WTC11 (cell line): ENCODE data around the gene ELOB.

ENCODE experiments used
- CREB1 ChIP-seq: sonication (generic); formaldehyde crosslinking; IDR thresholded peaks from 2 replicates; pipeline ENCODE4 v1.8.0; 2023; ENCODE audit warnings: mild to moderate bottlenecking, missing genetic modification reagents
- PRRX2 ChIP-seq: fragments of 250-450 bp; sonication (Bioruptor Pico); IDR thresholded peaks from 2 replicates; pipeline ENCODE4 v1.8.0; 2021; ENCODE audit warnings: mild to moderate bottlenecking
- SP1 ChIP-seq: sonication (generic); formaldehyde crosslinking; conservative IDR thresholded peaks from 2 replicates; pipeline ENCODE4 v1.8.1; 2022; ENCODE audit warnings: missing genetic modification reagents
- TCF7 ChIP-seq: sonication (generic); formaldehyde crosslinking; IDR thresholded peaks from 2 replicates; pipeline ENCODE4 v1.8.0; 2022; ENCODE audit warnings: mild to moderate bottlenecking, low read depth, missing genetic modification reagents, moderate library complexity
- TF ChIP-seq, protein P1 (sequence below): fragments of 200-600 bp; IDR thresholded peaks from 2 replicates; pipeline ENCODE4 v1.8.0; 2022; ENCODE audit warnings: antibody characterized with exemption
- TF ChIP-seq, protein P2 (sequence below): sonication (generic); formaldehyde crosslinking; IDR thresholded peaks from 2 replicates; pipeline ENCODE4 v1.8.1; 2022; ENCODE audit warnings: missing genetic modification reagents, borderline replicate concordance
- TF ChIP-seq, protein P3 (sequence below): sonication (generic); formaldehyde crosslinking; IDR thresholded peaks from 2 replicates; pipeline ENCODE4 v1.8.0; 2023; ENCODE audit warnings: mild to moderate bottlenecking, missing genetic modification reagents
- TF ChIP-seq, protein P4 (sequence below): sonication (generic); formaldehyde crosslinking; conservative IDR thresholded peaks from 2 replicates; pipeline ENCODE4 v1.8.1; 2022; ENCODE audit warnings: mild to moderate bottlenecking, missing genetic modification reagents
- TF ChIP-seq, protein P5 (sequence below): sonication (generic); formaldehyde crosslinking; IDR thresholded peaks from 2 replicates; pipeline ENCODE4 v1.8.0; 2022; ENCODE audit warnings: mild to moderate bottlenecking, missing genetic modification reagents
- TF ChIP-seq, protein P6 (sequence below): sonication (generic); formaldehyde crosslinking; IDR thresholded peaks from 2 replicates; pipeline ENCODE4 v1.8.1; 2023; ENCODE audit warnings: mild to moderate bottlenecking, moderate library complexity, missing genetic modification reagents

DNA sequence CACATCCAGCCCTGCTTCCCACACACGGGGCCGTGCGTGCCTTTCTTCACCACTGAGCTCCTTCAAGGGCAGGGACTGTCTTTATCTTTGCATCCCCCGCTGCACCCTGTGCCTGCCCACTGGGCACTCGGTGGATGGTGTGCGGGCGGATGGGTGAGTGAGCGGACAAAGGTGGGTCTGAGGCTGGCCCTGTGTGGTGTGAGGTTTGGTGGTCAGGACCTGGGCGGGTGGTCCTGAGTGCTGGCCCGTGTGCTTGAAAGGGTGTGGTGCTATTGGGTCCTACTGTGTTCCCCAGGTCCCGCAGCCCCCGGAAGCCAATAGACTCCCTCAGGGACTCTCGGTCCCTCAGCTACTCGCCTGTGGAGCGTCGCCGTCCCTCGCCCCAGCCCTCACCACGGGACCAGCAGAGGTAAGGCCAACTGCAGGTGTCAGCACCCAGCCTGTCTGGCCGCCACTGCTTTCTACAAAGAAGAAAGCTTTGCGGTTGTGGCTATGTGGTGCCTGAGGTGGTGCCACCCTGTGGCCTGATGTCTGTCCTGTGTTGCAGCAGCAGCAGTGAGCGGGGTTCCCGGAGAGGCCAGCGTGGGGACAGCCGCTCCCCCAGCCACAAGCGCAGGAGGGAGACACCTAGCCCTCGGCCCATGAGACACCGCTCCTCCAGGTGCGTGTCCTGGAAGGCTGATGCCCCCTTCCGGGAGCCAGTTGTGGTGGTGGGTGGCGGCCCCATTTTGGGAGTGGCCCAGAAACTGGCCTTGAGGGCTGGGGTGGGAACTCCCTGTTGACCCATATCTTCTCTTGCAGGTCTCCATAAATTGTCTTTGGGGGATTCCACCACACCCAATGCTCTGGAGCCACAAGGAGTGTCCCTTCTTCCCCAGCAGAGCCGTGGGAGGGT is 6.8 kb downstream of the ELOB start:
- TF ChIP-seq, protein P1, sequence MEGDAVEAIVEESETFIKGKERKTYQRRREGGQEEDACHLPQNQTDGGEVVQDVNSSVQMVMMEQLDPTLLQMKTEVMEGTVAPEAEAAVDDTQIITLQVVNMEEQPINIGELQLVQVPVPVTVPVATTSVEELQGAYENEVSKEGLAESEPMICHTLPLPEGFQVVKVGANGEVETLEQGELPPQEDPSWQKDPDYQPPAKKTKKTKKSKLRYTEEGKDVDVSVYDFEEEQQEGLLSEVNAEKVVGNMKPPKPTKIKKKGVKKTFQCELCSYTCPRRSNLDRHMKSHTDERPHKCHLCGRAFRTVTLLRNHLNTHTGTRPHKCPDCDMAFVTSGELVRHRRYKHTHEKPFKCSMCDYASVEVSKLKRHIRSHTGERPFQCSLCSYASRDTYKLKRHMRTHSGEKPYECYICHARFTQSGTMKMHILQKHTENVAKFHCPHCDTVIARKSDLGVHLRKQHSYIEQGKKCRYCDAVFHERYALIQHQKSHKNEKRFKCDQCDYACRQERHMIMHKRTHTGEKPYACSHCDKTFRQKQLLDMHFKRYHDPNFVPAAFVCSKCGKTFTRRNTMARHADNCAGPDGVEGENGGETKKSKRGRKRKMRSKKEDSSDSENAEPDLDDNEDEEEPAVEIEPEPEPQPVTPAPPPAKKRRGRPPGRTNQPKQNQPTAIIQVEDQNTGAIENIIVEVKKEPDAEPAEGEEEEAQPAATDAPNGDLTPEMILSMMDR, result no peak
- TF ChIP-seq, protein P2, sequence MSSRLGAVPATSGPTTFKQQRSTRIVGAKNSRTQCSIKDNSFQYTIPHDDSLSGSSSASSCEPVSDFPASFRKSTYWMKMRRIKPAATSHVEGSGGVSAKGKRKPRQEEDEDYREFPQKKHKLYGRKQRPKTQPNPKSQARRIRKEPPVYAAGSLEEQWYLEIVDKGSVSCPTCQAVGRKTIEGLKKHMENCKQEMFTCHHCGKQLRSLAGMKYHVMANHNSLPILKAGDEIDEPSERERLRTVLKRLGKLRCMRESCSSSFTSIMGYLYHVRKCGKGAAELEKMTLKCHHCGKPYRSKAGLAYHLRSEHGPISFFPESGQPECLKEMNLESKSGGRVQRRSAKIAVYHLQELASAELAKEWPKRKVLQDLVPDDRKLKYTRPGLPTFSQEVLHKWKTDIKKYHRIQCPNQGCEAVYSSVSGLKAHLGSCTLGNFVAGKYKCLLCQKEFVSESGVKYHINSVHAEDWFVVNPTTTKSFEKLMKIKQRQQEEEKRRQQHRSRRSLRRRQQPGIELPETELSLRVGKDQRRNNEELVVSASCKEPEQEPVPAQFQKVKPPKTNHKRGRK, result no peak
- no peak for TF ChIP-seq CREB1 (CRISPR knock-in tag)
- TF ChIP-seq, protein P3, sequence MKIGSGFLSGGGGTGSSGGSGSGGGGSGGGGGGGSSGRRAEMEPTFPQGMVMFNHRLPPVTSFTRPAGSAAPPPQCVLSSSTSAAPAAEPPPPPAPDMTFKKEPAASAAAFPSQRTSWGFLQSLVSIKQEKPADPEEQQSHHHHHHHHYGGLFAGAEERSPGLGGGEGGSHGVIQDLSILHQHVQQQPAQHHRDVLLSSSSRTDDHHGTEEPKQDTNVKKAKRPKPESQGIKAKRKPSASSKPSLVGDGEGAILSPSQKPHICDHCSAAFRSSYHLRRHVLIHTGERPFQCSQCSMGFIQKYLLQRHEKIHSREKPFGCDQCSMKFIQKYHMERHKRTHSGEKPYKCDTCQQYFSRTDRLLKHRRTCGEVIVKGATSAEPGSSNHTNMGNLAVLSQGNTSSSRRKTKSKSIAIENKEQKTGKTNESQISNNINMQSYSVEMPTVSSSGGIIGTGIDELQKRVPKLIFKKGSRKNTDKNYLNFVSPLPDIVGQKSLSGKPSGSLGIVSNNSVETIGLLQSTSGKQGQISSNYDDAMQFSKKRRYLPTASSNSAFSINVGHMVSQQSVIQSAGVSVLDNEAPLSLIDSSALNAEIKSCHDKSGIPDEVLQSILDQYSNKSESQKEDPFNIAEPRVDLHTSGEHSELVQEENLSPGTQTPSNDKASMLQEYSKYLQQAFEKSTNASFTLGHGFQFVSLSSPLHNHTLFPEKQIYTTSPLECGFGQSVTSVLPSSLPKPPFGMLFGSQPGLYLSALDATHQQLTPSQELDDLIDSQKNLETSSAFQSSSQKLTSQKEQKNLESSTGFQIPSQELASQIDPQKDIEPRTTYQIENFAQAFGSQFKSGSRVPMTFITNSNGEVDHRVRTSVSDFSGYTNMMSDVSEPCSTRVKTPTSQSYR, result no peak
- TF ChIP-seq, protein P4, sequence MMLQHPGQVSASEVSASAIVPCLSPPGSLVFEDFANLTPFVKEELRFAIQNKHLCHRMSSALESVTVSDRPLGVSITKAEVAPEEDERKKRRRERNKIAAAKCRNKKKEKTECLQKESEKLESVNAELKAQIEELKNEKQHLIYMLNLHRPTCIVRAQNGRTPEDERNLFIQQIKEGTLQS (CRISPR knock-in tag), result no peak
- TF ChIP-seq, protein P5, sequence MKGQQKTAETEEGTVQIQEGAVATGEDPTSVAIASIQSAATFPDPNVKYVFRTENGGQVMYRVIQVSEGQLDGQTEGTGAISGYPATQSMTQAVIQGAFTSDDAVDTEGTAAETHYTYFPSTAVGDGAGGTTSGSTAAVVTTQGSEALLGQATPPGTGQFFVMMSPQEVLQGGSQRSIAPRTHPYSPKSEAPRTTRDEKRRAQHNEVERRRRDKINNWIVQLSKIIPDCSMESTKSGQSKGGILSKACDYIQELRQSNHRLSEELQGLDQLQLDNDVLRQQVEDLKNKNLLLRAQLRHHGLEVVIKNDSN (CRISPR knock-in tag), result no peak
- TF ChIP-seq TCF7 (CRISPR knock-in tag), result no peak
- TF ChIP-seq, protein P6, sequence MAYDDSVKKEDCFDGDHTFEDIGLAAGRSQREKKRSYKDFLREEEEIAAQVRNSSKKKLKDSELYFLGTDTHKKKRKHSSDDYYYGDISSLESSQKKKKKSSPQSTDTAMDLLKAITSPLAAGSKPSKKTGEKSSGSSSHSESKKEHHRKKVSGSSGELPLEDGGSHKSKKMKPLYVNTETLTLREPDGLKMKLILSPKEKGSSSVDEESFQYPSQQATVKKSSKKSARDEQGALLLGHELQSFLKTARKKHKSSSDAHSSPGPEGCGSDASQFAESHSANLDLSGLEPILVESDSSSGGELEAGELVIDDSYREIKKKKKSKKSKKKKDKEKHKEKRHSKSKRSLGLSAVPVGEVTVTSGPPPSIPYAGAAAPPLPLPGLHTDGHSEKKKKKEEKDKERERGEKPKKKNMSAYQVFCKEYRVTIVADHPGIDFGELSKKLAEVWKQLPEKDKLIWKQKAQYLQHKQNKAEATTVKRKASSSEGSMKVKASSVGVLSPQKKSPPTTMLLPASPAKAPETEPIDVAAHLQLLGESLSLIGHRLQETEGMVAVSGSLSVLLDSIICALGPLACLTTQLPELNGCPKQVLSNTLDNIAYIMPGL (CRISPR knock-in tag), result no peak
- TF ChIP-seq SP1, result no peak
- TF ChIP-seq PRRX2 (CRISPR knock-in tag), result no peak
